ENCODE measurements around the gene FAM163B. TPM values are rescaled to one million over a fixed set of nuclear protein-coding genes. Genes with fewer than 3 reads are reported as not detected.

Gene FAM163B
- total RNA-seq, 4 donors from 2014 or later, result not detected

- 91 to 96% methylated on average over 6 of the region's 6 CpGs for WGBS, 2 donors
- TF ChIP-seq CTCF (IDR thresholded peaks at IDR 0.05) (no peak), POLR2A (IDR thresholded peaks at IDR 0.05) (no peak)
- H3K4me3 ChIP-seq (ENCODE audit: low read depth, poor library complexity, severe bottlenecking), result no peak overlapping the region
- DNase-seq (ENCODE audit: low spot score in 2 of 2), result no peak
- intact Hi-C loops (cut with DNase I; ENCODE audit: low total_unique reads), result no loop called here
These were observed 9.6 kb downstream of the FAM163B start for GRCh38 chr9:133599470-133600173.

- intact Hi-C loops (cut with DNase I; ENCODE audit: low total_unique reads), result no loop called here
- WGBS, 2 donors, result 71 to 93% methylated on average over 7 of the region's 7 CpGs
- DNase-seq (ENCODE audit: low spot score in 2 of 2), result no peak
These were observed 10.2 kb downstream of the FAM163B start for GRCh38 chr9:133598978-133599377.

GRCh38 chr9:133597316-133597957 lies 11.8 kb downstream of the FAM163B start:
- TF ChIP-seq CTCF (IDR thresholded peaks at IDR 0.05) (no peak), POLR2A (IDR thresholded peaks at IDR 0.05) (no peak)
- DNase-seq (ENCODE audit: low spot score in 2 of 2), result no peak
- H3K4me3 ChIP-seq (ENCODE audit: low read depth, poor library complexity, severe bottlenecking), result no peak overlapping the region
- WGBS, 2 donors, result 79 to 85% methylated on average over 7 of the region's 7 CpGs
- intact Hi-C loops (cut with DNase I; ENCODE audit: low total_unique reads), result no loop called here

More at GRCh38 chr9:133598978-133599377, 10.2 kb downstream of the FAM163B start:
- no peak overlapping the region for H3K4me3 ChIP-seq (ENCODE audit: low read depth, poor library complexity, severe bottlenecking)
- TF ChIP-seq CTCF (IDR thresholded peaks at IDR 0.05), result no peak
- no peak for TF ChIP-seq POLR2A (IDR thresholded peaks at IDR 0.05)

DNA sequence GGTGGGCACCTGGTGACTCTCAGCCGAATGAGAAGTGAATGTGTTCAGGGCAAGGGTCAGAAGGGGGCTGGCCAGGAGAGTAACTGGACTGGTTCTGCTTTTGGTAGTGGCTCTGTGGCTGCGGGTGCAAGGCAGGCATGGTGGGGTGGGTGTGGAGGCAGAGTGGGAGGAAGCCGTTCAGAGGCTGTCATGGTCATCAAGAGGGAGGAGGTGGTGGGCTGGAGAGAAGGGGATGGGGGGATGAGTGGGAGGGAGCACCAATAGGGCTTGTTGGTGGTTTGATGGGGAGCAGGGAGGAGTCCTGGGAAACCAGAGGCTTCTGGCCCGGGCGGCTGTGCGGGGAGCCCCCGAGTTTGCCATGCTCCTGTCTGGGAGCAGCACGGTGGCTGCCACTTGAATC lies 13.3 kb downstream of the FAM163B start:
- intact Hi-C loops (cut with DNase I; ENCODE audit: low total_unique reads), result no loop called here

GRCh38 chr9:133594310-133594709 lies 14.9 kb downstream of the FAM163B start:
- intact Hi-C loops (cut with DNase I; ENCODE audit: low total_unique reads), result no loop called here
- no peak overlapping the region for H3K4me3 ChIP-seq (ENCODE audit: low read depth, poor library complexity, severe bottlenecking)
- TF ChIP-seq CTCF (IDR thresholded peaks at IDR 0.05) (no peak), POLR2A (IDR thresholded peaks at IDR 0.05) (no peak)
- no peak for DNase-seq (ENCODE audit: low spot score in 2 of 2)
- 94 to 100% methylated on average over 2 of the region's 2 CpGs for WGBS, 2 donors

More for the DNA sequence above, 13.3 kb downstream of the FAM163B start:
- DNase-seq (ENCODE audit: low spot score in 2 of 2), result no peak
- H3K4me3 ChIP-seq (ENCODE audit: low read depth, poor library complexity, severe bottlenecking), result no peak overlapping the region
- 83 to 87% methylated on average over 8 of the region's 8 CpGs for WGBS, 2 donors
- TF ChIP-seq CTCF (IDR thresholded peaks at IDR 0.05) (no peak), POLR2A (IDR thresholded peaks at IDR 0.05) (no peak)
